Peyer's patch (tissue), 4 donors: ENCODE data around the gene RAMP2.

Experiments
- POLR2A ChIP-seq, 2 donors: fragments of 450-650 bp; IDR thresholded peaks; one replicate each; pipeline ENCODE4 v1.5.1; 2017; ENCODE audit warnings: antibody characterized with exemption in 2 of 2, mild to moderate bottlenecking in 2 of 2, moderate library complexity in 2 of 2
- TF ChIP-seq, protein P1 (sequence below), 6 experiments: fragments of 450-650 bp in 4 of 6; fragments of 200-600 bp in 2 of 6; sonication (generic) in 1 of 6; IDR thresholded peaks; one replicate each; pipeline ENCODE4 v1.5.1; 2017 to 2019; ENCODE audit warnings: antibody characterized with exemption in 6 of 6, mild to moderate bottlenecking in 3 of 6, moderate library complexity in 1 of 6

DNA sequence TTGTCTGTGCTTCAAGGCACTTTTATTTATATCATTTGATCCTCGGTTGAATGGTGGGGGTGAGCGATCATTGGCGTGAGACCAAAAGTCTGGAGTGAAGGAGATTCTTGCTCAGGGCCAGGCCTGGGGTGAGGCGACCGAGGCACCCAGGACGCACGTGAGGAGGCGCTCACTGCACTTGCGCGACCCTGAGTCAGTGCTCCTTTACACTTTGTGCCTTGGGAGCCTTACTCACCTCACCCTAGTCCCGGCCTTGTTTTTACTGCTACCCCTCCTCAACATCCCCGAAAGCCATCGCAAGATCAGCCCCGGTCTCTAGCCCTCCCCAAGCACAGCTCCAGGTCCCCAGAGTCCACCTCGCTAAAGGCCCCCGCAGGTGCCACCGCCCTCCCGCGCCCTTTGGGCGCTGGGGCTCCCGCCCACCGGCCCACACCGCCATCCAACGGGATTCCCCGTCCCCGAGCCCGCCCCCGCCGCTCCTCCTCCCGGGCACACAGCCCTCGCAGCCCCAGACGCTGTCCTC is 16.7 kb upstream of the RAMP2 start:
- TF ChIP-seq, protein P1, sequence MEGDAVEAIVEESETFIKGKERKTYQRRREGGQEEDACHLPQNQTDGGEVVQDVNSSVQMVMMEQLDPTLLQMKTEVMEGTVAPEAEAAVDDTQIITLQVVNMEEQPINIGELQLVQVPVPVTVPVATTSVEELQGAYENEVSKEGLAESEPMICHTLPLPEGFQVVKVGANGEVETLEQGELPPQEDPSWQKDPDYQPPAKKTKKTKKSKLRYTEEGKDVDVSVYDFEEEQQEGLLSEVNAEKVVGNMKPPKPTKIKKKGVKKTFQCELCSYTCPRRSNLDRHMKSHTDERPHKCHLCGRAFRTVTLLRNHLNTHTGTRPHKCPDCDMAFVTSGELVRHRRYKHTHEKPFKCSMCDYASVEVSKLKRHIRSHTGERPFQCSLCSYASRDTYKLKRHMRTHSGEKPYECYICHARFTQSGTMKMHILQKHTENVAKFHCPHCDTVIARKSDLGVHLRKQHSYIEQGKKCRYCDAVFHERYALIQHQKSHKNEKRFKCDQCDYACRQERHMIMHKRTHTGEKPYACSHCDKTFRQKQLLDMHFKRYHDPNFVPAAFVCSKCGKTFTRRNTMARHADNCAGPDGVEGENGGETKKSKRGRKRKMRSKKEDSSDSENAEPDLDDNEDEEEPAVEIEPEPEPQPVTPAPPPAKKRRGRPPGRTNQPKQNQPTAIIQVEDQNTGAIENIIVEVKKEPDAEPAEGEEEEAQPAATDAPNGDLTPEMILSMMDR (IDR thresholded peaks at IDR 0.05) = no peak
- TF ChIP-seq POLR2A (IDR thresholded peaks at IDR 0.05) = no peak
